IgD-negative memory B cell (primary cell): ENCODE results near the gene RNF225. TPM values are rescaled to one million over a fixed set of nuclear protein-coding genes. Genes with fewer than 3 reads are reported as not detected.
A peak's percentile ranks its signal among the peaks of the same experiment; 100 is the strongest.
"Not testable (repeated sequence)": the region's sequence is repeated elsewhere in the genome, so short reads cannot be mapped to it uniquely, and the experiment has no call there.

Experiments used
- H3K27ac Mint-ChIP-seq, 3 donors: one replicate each; pipeline ENCODE4 v1.8.0; 2020 to 2022; ENCODE audit warnings: mild to moderate bottlenecking in 3 of 3, mixed read lengths in 3 of 3, moderate library complexity in 1 of 3
- H3K27me3 Mint-ChIP-seq: one replicate; pipeline ENCODE4 v1.8.0; 2021; ENCODE audit warnings: mixed read lengths
- H3K36me3 Mint-ChIP-seq: one replicate; pipeline ENCODE4 v1.8.0; 2020; ENCODE audit warnings: mild to moderate bottlenecking, mixed read lengths
- H3K4me1 Mint-ChIP-seq, 3 donors: one replicate each; pipeline ENCODE4 v1.8.0; 2020 to 2022; ENCODE audit warnings: mixed read lengths in 3 of 3, mild to moderate bottlenecking in 1 of 3
- H3K4me3 Mint-ChIP-seq, 4 donors: one replicate each; pipeline ENCODE4 v1.8.0; 2020 to 2022; ENCODE audit warnings: mild to moderate bottlenecking in 4 of 4, mixed read lengths in 4 of 4, moderate library complexity in 3 of 4
- H3K9me3 Mint-ChIP-seq, 3 donors: one replicate each; pipeline ENCODE4 v1.8.0; 2020 to 2021; ENCODE audit warnings: mixed read lengths in 3 of 3, mild to moderate bottlenecking in 1 of 3
- polyA plus RNA-seq: library from polyadenylated mRNA; unstranded; fragments of 300-500 nt; fragmentation: Illumina TruSeq; gene quantifications from one replicate; pipeline ENCODE4 v1.2.3, GENCODE V29; 2021

RNF225 gene
- polyA plus RNA-seq, 1 donor from 2014 or later: not detected

DNA sequence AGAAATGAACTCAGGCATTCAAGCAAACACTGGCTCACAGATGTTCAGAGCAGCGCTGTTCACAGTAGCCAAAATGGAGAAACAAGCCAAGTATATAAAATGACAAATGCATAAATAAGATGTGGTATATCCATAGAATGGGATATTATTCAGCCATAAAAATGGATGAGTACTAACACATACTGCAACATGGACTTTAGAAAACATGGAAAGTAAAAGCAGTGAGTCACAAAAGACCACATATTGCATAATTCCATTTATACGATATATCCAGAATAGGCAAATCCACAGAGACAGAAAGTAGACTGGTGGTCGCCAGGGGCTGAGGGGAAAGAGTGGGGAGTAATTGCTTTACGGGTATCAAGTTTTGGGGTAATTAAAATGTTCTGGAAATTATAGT lies 21.3 kb upstream of the RNF225 start:
- H3K4me3 Mint-ChIP-seq: no peak overlapping the region
- peak overlapping the region in 1 of 3 donors; percentile 28 for H3K27ac Mint-ChIP-seq
- peaks cover 0 to under 1% (median 0%) of the 10 kb centered on the region in 3 donors for H3K4me1 Mint-ChIP-seq
- no peaks in the 10 kb centered on the region for H3K27me3 Mint-ChIP-seq
- no peaks in the 10 kb centered on the region for H3K9me3 Mint-ChIP-seq
- H3K36me3 Mint-ChIP-seq: no peaks in the 10 kb centered on the region

DNA sequence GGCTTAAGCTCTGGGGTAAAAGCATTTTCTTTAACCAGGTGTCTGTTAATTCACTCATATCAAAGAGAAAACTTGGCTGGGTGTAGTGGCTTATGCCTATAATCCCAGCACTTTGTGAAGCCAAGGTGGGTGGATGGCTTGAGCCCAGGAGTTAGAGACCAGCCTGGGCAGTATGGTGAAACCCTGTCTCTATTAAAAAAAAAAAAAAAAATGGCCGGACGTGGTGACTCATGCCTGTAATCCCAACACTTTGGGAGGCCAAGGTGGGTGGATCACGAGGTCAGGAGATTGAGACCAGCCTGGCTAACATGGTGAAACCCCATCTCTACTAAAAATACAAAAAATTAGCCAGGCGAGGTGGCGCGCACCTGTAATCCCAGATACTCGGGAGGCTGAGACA lies 18.7 kb upstream of the RNF225 start:
- not testable (repeated sequence) for H3K27ac Mint-ChIP-seq, H3K27me3 Mint-ChIP-seq, H3K9me3 Mint-ChIP-seq, H3K4me3 Mint-ChIP-seq, H3K36me3 Mint-ChIP-seq
- peaks cover 6 to 14% (median 12%) of the 10 kb centered on the region in 3 donors for H3K4me1 Mint-ChIP-seq

DNA sequence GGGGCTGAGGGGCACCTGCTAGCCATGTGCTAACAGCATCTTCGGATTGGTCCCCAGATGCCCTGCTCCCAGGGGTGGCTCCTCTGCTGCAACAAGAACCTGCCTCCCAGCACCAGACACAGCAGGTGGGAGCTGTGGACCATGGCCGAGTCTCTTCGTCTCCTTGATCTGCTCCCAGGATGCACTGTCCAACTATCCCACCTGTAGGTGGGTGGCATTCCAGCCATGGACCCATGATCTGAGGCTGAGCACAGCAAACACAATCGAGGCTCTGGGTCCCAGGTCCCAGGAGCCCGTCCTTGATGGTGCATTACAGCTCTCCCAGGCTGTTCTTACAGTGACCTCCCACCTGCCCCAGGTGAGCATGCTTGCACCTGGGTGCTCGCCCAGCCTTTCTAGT lies 16.2 kb upstream of the RNF225 start:
- no peaks in the 10 kb centered on the region for H3K27me3 Mint-ChIP-seq
- H3K9me3 Mint-ChIP-seq: no peaks in the 10 kb centered on the region
- no peaks in the 10 kb centered on the region for H3K36me3 Mint-ChIP-seq
- H3K27ac Mint-ChIP-seq: peak overlapping the region; percentile 88 to 99 (median 90)
- H3K4me1 Mint-ChIP-seq: peaks cover 6 to 19% (median 15%) of the 10 kb centered on the region in 3 donors
- peak overlapping the region; percentile 92 to 98 (median 96) for H3K4me3 Mint-ChIP-seq

DNA sequence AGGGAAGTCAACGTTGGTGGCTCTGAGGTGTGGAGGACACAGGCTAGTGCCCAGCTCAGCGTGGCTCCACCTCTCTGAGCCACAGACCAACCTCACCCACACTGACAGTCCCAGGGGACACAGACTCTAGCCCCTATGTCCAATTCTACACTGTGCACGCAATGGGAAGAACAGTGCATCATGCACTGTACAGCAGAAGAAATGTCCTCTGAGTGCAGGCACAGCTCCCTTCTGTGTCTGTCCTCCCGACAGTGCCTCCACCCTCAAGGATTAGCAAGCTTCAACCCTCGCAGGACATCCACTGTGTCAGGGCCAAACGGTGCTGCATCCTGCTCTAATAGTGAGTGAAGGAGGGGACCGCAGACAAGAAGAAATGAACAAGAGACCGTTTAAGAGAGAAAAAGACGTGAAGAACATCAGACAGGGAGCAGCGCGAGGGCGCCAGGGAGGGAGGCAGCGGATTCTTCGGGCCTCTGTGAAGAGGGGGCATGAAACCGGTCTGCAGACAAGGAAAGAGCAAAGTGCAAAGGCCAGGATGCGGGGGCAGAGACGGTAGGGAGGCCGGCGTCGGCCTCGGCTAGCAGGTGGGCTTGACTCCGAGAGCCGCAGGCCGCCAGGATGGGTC lies 15.3 kb upstream of the RNF225 start:
- Mint-ChIP-seq H3K27me3 (no peaks in the 10 kb centered on the region), H3K9me3 (no peaks in the 10 kb centered on the region), H3K36me3 (no peaks in the 10 kb centered on the region), H3K4me1 (peaks cover 6 to 19% (median 15%) of the 10 kb centered on the region in 3 donors), H3K27ac (peak overlapping the region; percentile 98 to 100 (median 99)), H3K4me3 (peak overlapping the region; percentile 92 to 98 (median 96))

DNA sequence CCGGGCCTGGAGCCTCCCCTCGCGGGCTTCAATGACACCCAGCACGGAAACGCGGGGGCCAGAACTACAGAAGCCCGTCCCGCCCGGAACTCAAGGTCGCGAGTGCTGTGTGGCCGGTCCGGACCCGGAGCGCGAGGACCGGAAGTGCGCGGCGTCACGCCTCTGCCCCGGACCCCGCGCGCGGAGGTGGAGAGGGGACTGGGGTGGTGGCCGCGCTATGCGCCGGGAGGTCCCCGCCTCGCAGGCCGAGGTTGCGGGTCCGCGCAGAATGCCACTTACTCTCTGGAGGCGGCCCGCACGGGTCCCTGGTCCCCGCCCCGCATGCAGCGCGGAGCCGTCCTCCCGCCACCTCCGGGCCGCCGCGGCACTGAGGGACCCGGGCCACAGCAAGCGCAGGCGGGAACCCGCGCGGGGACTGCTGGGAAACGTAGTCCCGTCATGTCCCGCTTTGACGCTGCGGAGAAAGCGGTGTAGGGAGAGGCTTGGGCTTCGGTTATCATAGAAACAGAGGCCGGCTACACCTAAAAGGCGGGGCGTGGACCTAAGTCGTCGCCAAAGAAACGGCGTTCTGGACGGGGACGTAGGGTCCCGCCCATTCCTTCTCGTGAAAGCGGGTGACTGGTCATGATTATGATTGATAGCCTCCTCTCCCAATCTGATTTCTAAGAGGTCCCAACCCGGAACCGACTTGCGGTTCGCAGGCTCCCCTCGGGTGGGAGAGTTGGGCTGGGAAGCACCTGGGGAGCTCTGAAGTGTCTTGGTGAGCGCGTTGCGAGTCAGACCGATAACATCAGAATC lies 14.6 kb upstream of the RNF225 start, which contains the start of gene ZNF837:
TSS of gene ZNF837 (minus strand) at position 369 of the 798 bp plus-strand sequence. CDS start 11,698 bp downstream, outside the sequence.
- H3K27ac Mint-ChIP-seq: peak within 1 kb of the TSS; percentile 98 to 100 (median 99)
- H3K36me3 Mint-ChIP-seq: no peaks in the 10 kb centered on the region
- peak within 1 kb of the TSS; percentile 92 to 98 (median 96) for H3K4me3 Mint-ChIP-seq
- H3K27me3 Mint-ChIP-seq: no peaks in the 10 kb centered on the region
- H3K9me3 Mint-ChIP-seq: no peaks in the 10 kb centered on the region
- peaks cover 10 to 24% (median 19%) of the 10 kb centered on the region in 3 donors for H3K4me1 Mint-ChIP-seq

DNA sequence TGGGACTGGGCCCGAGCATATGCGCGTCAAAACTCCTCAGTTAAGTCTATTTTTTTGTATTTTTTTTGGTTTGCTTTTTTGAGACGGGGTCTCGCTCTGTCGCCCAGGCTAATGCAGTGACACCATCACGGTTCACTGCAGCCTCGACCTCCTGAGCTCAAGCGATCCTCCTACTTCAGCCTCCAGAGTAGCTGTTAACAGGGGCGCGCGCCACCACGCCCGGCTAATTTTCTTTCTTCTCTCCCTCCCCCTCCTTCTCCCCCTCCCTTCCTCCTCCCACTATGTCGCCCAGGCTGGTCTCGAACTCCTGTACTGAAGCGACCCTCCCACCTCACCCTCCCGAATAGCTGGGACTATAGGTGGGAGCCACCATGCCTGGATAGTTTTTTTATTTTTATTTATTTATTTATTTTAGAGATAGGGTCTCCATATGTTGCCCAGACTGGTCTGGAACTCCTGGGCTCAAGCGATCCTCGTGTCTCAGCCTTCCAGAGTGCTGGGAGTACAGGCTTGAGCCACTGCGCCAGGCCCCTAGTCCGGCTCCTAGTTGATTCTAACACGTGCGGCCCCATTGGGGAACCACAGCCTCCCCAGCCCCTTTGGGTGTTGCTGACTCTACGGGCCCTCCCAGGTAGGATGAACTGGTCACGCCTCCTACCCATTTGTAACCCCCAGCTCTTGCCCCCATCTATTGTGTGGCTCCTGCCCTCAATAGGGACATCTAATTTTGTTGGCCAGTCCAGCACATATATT lies 13.8 kb upstream of the RNF225 start:
- Mint-ChIP-seq H3K36me3 (no peaks in the 10 kb centered on the region), H3K4me3 (peak overlapping the region; percentile 92 to 98 (median 96)), H3K27ac (peak overlapping the region; percentile 98 to 100 (median 99))

DNA sequence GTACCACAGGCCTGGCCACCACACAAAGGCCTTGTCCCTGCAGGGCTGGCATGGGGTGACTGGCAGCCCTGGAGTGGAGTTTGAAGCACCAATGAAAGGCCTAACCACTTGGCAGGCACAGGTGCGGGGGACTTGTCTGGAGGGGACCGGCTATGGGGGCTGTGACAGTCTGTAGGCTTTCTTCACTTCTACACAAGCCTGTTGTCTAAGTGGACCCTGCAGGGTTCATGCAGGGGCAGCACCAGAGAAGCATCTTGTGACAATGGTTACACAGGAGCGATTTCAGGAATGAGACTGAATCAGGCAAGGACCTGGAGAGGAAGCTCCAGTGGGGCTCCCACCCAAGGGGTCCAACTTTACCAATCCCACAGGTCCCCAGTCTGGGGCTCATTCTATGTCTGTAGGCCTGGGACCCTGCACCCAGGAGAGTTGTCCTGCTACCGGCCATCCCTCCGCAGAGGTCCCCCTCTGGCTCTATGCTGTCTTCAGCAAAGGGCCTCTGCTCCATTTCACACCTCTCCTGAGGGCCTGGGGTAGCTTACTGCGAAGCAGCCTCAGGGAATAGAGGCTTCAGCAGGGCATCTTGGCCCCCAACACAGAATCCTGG lies 12.4 kb upstream of the RNF225 start:
- H3K27ac Mint-ChIP-seq: peak overlapping the region in 2 of 3 donors; percentile 48 to 78
- peak overlapping the region in 2 of 4 donors; percentile 44 to 90 for H3K4me3 Mint-ChIP-seq
- H3K4me1 Mint-ChIP-seq: peaks cover 24 to 33% (median 25%) of the 10 kb centered on the region in 3 donors
- H3K36me3 Mint-ChIP-seq: peaks cover 2% of the 10 kb centered on the region
- H3K27me3 Mint-ChIP-seq: no peaks in the 10 kb centered on the region
- H3K9me3 Mint-ChIP-seq: no peaks in the 10 kb centered on the region

More for the DNA sequence above, 13.8 kb upstream of the RNF225 start:
- Mint-ChIP-seq H3K9me3 (no peaks in the 10 kb centered on the region), H3K4me1 (peaks cover 10 to 24% (median 20%) of the 10 kb centered on the region in 3 donors), H3K27me3 (no peaks in the 10 kb centered on the region)

DNA sequence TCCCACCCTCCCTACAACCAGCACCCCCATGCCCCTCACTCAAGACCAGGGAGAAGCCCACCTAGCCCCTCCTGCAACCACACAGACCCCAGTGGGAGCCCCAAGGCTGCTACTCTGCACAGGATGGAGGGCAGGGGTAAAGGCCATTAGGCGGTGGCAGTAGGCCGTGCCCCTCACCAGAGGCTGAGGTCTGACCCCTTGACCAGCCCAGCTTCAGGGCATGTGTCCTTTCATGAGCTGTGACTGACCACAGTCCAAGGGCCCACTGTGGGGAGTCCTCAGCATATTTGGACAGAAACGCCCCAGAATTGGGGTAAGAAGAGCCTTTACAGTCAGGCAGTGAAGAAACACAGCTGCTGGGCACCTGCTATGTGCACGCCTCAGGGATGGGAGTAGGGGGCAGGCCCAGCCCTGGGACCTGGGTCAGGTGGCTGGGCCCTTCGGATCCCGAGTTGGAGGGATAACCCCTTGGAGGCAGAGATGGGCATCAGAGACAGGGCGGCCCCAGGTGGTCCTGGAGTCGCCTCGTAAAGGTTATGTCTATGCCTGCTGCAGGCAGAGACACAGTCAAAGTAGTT lies 10.1 kb upstream of the RNF225 start:
- Mint-ChIP-seq H3K9me3 (no peaks in the 10 kb centered on the region), H3K4me1 (peaks cover 19 to 33% (median 30%) of the 10 kb centered on the region in 3 donors), H3K4me3 (peak overlapping the region; percentile 90 to 99 (median 95)), H3K27me3 (no peaks in the 10 kb centered on the region), H3K27ac (peak overlapping the region; percentile 95 to 99 (median 95)), H3K36me3 (peaks cover 7% of the 10 kb centered on the region)

DNA sequence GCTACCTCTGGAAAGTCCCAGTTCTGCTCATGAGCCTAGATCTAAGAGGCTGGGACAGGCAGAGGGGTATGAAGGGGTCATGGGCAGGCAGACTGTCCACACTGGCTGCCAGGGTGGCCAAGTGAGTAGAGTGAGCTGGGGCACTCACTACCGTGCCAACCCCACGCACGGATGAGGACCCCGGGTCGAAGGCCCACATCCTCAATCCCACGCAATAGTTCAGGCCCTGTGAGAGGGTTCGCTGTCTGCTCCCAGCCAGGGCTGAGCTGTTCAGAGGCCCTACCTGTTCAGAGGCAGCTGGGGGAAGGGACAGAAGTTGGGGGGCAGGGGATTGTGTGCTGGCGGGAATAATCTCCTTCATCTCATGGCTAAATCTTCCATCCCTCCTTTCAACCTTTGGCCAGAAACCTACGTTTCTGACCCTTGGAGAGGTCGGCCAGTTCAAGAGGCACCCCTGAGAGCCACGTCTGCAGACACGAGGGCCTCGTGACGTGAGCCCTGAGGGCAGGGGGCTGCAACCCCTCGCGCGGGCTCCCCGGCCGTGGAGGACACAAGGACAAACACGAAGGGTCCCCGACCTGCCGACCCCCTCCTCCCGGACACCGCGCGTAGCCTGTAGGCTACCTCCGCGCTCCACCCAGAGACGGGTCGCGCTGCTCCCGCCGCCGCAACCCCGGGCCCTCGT lies 9.4 kb upstream of the RNF225 start:
- Mint-ChIP-seq H3K36me3 (peaks cover 12% of the 10 kb centered on the region), H3K27ac (peak overlapping the region; percentile 95 to 99 (median 95)), H3K27me3 (no peaks in the 10 kb centered on the region), H3K9me3 (no peaks in the 10 kb centered on the region), H3K4me1 (peaks cover 19 to 33% (median 32%) of the 10 kb centered on the region in 3 donors), H3K4me3 (peak overlapping the region; percentile 90 to 99 (median 95))

DNA sequence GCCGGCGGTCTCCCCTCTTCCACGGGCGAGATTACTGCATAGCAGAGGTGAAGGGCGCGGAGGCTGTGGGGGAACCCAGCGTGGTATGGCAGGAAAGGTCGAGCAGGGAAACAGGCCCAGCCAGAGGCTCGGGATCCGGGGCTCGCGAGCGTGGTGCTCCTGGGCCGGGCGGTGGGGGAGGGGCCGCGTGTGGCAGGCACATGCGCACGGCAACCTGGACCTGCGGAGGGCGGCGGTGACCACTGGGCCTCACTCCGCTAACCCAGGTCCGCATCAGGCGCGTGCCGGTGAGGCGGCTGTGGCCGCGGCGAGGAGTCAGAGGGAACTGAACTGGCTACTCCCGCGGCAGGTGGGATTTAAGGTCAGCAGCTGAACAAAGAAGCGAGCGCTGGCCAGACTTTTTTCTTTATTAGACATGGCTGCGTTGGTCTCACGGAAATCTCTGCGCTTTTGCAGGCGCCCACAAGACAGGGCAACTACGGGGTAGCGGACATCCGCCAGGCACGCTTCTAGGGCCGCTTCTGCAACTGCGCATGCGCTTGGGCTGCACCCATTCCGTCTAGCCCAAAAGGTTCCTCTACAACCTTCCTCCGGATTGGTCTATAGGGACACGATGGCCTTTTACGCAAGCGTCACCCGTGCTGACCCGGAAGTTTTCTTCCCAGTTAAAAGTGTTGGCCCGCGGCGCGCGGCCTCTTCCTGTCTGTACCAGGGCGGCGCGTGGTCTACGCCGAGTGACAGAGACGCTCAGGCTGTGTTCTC lies 8.7 kb upstream of the RNF225 start, which contains the start of gene RPS5:
TSS of gene RPS5 (plus strand) at position 694 of the 762 bp plus-strand sequence. CDS start 869 bp downstream, outside the sequence.
- peak within 1 kb of the TSS; percentile 90 to 99 (median 95) for H3K4me3 Mint-ChIP-seq
- peak within 1 kb of the TSS; percentile 95 to 99 (median 95) for H3K27ac Mint-ChIP-seq
- H3K27me3 Mint-ChIP-seq: no peaks in the 10 kb centered on the region
- H3K4me1 Mint-ChIP-seq: peaks cover 19 to 29% (median 27%) of the 10 kb centered on the region in 3 donors
- peaks cover 12% of the 10 kb centered on the region for H3K36me3 Mint-ChIP-seq
- H3K9me3 Mint-ChIP-seq: no peaks in the 10 kb centered on the region

DNA sequence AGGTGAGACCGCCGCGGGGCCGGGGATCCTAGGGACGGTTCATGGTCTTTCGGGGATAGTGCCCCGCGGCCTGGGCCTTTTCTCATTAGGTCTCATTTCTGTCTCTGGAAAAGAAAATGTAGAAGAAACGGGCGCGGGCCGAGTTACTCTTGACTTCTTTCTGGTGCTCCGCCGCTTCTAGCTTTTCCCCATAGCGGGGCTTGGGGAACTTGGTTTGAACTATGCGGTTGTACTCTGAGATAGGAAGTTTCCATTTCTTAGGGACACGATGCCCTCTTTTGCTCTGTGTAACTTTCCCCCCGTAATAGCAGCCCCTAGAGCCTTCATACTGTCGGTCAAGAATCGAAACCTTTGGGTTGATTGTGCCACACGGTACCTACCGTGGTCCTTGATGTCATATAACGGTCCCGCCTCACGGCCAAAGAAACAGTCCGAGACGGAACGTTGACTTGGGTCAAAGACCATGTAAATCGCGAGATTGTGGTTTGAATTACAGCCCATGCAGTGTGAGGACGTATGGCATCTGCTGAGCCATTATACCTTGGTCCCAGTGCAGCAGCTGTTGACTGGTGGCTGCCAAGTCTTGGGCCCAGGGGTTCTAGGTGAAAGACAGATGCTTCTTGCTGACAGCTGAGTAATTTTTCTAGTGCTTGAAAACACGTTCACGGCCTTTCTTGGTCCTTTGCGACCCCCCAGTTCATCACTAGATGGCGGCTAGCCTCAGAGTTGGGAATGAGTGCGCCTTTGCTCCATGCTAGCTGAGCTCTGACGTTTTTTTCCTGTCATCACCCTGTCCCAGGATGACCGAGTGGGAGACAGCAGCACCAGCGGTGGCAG lies 7.9 kb upstream of the RNF225 start:
- Mint-ChIP-seq H3K4me3 (peak overlapping the region; percentile 90 to 99 (median 95)), H3K27ac (peak overlapping the region; percentile 95 to 99 (median 95)), H3K27me3 (no peaks in the 10 kb centered on the region), H3K9me3 (no peaks in the 10 kb centered on the region), H3K36me3 (peaks cover 12% of the 10 kb centered on the region), H3K4me1 (peaks cover 16 to 27% (median 25%) of the 10 kb centered on the region in 3 donors)

DNA sequence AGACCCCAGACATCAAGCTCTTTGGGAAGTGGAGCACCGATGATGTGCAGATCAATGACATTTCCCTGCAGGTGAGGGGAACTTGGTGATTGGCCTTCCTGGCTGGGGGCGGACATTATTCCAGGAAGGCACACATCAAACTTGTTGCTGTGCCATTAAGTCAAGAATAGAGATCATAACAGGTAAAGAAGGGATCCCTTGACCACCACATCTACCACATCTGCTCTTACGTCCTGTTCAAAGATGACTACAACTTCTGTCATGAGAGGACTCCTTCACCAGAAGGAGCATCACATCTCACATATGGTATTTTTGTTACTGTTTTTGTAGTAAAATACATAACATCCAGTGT lies 7.3 kb upstream of the RNF225 start:
- no peaks in the 10 kb centered on the region for H3K9me3 Mint-ChIP-seq
- peaks cover 17 to 27% (median 23%) of the 10 kb centered on the region in 3 donors for H3K4me1 Mint-ChIP-seq
- H3K36me3 Mint-ChIP-seq: peaks cover 12% of the 10 kb centered on the region
- peak overlapping the region in 2 of 3 donors; percentile 95 to 99 for H3K27ac Mint-ChIP-seq
- H3K4me3 Mint-ChIP-seq: peak overlapping the region; percentile 90 to 99 (median 95)
- no peaks in the 10 kb centered on the region for H3K27me3 Mint-ChIP-seq
